Stimulated activated CD4-positive, alpha-beta T cell treated with anti-CD3 and anti-CD28 coated beads, Interleukin-15, amount 100 ng/mL, for 48 hours (primary cell): ENCODE data around the gene CCNY.

Experiments used
- DNase-seq, 2 donors: peaks; one replicate each; pipeline ENCODE4 v3.0.0-alpha.2; 2020; ENCODE audit warnings: low read depth in 2 of 2

Gene CCNY

GRCh38 chr10:35452171-35452570 is 115.9 kb downstream of the CCNY start:
- no peak for DNase-seq

DNA sequence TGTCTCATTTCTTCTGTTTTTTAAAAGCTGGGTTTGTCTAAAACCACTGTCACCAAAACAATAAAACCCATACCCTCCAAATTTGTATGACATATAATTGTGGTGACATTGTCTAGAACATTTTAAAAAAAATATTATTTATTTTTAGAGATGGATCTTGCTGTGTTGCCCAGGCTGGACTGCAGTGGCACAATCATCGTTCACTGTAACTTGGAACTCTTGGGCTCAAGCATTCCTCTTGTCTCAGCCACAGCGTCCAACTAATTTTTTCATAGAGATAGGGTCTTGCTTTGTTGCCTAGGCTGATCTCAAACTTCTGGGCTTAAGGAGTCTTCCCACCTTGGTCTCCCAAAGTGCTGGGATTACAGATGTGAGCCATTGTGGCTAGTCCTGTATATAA is 116.5 kb downstream of the CCNY start:
- DNase-seq = no peak

- no peak for DNase-seq
Observed at GRCh38 chr10:35453855-35454532, 117.7 kb downstream of the CCNY start.

DNA sequence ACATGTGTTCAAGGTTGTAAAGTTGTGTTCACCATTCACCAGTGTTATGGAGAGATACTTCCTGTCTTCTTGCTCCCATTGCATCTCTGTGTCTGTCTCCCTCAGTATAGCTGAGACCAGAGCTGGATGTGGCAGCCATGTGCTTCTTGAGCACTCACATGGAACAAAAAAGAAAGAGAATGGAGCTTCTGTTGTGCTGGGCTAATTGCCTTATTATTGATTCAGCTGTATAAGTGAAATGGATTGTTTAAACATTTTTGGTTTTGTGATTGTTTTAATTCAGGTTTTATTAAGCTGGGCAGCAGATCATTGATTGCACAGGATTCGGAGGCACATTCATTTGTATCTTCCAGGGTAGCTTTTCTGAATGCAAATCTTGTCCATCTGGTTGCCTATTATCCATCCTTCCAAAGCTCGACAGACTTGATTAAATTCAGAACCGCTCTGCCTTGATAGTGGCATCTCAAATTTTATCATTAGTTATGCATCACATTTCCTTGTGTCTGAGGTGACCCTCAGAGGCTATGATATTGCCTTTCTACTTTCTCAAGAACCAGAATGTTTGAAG is 119.9 kb downstream of the CCNY start:
- DNase-seq = no peak

DNA sequence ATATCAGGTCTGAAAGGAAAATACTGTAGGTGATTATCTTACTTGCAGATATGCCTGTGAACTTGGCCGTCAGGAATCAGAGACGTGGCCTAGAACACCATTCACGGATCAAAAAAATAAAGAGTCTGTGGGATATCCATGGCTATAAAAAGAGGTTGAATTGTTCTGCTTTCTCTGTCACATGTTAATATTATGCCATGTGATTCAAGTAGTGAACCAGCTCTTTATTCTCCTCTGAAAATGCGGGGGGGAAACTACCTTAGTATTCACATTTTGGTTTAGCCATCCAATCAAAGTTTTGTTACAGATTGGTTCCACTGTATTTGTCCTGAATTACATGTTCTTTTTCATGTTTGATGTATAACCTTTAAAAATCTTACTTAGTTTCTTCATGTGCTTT is 120.5 kb downstream of the CCNY start:
- DNase-seq = no peak

DNA sequence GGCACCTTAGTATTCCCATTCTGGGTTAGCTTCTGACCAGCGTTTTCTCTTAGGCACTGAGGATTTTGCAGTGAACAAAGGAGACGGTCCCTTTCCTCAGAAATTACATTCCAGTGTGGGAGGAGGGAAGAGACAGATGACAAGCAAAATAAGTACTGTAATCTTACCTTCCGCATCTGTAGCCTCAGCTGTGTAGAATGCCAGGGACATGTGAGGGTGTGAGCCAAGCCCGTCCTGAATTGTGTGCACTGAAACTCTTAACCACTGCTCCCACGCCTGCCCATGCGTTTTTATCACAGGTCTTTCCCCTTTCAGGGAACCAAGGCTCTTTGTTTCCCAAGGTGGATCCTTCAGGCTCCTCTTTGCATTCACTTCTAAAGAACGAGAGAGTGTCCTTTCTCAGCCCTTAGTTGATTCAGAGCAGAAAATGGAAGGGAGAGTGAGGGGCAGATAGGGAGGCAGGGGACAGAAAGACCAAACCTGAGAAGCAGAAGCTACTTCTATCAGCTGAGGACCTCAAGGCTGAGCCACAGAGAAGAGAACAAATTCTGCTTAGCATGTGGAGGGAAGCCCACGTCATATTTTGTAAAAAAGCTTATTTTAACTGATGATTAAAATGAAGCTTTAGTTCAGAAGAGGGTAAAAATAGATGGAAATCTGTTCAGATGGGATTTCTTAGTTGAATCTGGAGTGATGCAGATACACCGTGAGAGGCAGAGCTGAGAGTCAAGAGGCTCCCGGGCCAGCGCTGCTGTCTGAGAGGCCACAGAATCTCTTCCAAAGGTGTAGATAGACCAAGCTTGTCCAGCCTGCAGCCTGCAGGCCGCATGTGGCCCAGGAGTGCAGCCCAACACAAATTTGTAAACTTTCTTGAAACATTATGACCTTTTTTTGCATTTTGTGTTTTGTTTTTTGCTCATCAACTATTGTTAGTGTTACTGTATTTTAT is 122.5 kb downstream of the CCNY start:
- no peak for DNase-seq

DNA sequence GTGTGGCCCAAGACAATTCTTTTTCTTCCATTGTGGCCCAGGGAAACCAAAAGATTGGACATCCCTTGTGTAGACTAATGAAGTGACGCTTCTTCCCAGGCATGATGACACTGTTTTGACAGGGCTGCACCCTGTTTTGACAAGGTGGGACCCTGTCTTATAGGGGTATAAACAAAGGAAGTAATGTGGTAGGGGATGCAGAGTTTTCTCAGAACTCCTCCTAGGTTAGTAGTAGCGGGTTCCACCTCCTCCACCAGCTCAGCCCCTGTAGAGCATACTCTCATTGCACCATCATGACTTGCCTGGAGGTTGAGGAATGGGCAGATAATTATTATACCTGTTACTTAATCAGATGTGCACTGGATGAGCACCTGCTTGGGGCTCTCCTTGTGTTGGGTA is 123.1 kb downstream of the CCNY start:
- no peak for DNase-seq

DNA sequence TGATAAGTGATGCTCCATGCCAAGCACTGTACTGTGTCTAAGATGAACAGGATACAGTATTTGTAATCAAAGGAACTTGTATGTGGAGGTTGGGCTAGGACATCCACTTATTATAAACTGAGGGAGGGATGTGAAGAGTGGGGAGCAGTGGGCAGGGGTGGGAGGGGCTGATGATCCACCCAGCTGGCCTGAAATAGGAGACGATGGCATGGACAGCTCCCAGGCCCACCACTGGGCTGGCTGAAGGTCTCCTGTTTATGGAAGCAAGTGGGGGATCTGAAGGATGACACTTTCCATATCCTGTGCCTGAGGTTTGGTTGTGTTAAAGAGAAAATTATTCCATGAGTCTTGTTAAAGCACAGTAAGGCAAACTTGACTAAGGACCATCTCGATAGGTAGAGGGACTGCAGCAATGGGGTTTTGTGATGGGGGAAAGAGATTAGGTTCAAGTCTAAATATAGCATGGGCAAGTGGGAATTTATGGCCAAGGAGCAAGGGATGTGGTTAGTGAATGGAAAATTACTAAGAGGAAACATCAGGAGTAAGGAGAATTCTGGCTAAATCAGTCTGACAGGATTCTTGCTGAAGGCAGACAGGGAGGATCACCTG is 124.6 kb downstream of the CCNY start:
- no peak for DNase-seq

- no peak for DNase-seq
Observed at GRCh38 chr10:35462491-35462934, 126.2 kb downstream of the CCNY start.

DNA sequence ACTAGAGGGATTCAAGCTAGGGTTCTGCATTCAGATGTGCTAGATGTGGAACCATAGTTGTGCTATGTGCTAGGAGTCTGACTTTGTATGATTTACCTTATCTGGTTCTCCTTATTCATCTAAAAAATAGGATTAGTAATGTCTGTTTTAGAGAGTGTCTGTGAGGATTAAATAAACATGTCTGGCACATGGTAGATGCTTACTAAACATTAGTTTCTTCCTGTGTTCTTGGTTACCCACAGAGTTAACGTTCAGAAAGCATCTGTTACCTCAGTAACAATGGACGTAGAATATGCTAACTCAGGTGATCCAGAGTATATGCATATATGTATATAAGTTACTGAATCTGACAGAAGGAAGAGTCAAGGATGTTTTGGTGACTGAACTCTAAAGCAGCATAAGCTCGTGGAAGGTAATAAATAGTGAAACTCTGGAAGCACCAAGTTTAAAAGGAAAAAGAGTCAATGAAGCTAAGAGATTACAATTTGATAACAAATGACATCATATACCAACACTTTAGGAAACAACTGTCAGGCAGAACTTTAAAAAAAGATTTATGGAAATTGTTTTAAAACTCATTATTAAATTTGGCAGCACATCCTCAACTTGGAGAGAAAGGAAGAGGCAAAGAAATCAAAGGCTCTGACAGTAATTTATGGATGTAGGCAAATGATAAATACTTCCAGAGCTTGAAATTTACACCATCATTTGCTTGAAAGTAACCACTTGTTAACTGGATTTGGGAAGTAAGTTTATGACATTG is 127.0 kb downstream of the CCNY start:
- DNase-seq = no peak

DNA sequence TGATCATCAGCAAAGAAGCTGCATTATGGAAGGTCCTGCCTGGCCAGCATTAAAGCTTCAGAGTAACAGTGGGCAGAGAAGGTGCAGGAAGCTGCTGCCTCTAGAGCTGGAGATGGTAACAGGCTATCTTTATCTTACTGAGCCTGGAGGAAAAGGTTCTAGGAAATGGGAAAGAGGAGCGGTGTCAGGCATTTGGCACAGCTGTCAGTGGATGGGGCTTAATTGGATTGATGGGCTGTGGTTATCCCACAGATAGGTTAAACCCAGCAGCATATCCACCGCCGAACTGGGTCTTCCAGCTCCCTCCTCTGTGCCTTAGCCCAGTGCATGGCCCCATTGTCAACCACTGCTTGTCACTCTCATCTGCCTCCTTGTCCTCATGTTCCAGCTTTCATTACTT is 127.6 kb downstream of the CCNY start:
- DNase-seq = no peak

DNA sequence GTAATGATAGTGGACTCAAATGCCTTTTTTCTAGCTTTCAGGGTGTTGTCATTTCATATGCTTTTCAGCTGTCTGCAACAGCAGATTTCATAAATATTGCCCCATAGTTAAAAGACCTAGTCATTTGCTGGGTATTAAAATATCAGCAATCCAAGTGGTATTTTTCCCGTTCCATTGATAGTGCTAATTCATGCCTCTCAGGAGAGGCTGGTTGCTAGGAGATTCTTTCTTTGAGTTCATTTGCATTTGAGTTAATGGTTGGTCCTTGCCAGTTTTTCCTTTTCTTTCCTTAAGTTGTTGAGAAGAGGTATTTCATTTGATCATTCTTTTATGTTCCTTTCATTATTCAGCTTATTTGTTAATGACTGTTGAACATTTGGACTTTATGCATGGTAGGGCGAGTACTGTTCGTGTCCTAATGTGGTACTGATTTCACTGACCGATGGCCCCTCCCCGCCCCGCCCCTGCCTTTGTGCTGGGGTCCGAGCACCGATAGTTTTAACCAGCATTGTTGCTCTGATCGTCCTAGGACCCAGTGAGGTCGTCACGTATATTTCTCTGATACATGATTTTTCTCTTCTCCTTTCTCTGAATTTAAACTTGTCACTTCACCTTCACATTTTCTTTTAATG is 128.6 kb downstream of the CCNY start:
- DNase-seq = no peak

DNA sequence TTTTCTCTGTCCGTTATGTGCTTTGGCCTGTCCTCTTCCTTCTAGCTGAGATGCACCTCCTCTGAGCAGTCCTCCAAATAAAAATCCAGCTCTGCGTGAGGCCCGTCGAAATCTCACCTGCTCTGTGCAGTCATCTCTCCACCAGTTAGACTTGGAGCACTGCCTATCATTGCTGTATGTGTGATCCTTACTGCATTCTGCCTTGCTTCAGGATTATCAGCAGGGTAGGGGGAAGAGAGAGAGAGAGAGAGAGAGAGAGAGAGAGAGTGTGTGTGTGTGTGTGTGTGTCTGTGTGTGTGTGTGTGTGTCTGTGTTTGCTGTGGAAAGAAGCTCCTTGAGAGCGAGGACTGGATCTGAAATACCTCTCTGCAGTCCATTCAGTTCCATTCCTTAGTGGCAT is 129.4 kb downstream of the CCNY start:
- DNase-seq = no peak

GRCh38 chr10:35466170-35466569 is 129.9 kb downstream of the CCNY start:
- DNase-seq = no peak

DNA sequence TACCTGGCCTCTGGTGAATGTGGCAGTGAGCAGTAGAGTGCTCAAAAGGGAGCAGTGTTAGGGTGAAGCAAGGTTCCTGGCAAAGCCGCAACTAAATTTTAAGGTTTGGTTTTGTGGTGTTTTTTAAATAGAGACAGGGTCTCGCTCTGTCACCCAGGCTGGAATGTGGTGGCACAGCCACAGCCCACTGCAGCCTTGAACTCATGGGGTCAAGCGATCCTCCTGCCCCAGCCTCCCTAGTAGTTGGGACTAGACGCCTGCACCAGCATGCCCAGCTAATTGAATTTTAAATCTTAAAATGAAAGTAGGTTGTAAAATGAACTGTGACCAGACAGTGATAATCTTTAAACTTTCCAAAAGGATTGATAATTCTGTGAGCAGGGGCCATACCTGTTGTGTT is 130.4 kb downstream of the CCNY start:
- DNase-seq = no peak

- no peak for DNase-seq
Observed at GRCh38 chr10:35467186-35467585, 130.9 kb downstream of the CCNY start.

GRCh38 chr10:35470248-35470924 is 134.1 kb downstream of the CCNY start:
- DNase-seq = no peak

DNA sequence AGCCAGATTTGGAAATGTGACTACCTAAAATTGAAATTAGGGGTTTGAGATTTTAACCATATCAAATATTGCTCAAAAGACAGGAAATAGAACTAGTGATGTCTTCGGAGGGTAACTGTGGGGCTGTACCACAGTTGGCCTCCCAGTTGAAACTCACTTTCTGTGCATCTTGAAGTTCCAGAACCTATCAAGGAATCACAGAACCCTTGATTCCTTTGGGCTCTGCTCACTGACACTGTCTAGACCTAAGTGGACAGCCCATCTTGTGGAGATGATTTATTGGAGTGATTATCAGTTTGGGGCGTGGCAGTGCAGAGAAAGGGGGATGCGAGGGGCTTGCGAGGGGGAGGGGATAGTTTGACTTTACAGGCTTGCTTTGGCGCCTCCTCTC is 134.6 kb downstream of the CCNY start:
- DNase-seq = no peak

GRCh38 chr10:35471435-35471834 is 135.1 kb downstream of the CCNY start:
- no peak for DNase-seq

DNA sequence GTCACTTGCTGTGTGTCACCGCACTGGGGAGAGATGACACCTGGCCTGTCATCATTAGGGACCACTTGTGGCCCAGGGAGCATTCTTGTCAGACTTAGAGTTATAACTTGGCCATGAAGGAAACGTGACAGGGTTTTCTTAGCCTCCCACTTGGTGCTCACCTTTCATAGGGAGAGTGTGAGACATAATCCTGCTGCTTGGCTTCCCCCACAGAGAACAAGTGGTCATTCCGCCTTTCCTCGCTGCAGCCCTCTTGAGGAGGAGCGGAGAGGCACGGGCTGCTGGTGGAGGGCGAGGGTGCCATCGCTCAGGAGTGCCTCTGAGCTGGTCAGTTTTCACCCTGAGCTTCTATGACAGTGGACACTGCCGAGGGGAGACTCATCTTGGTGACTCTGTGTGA is 143.8 kb downstream of the CCNY start:
- no peak for DNase-seq

DNA sequence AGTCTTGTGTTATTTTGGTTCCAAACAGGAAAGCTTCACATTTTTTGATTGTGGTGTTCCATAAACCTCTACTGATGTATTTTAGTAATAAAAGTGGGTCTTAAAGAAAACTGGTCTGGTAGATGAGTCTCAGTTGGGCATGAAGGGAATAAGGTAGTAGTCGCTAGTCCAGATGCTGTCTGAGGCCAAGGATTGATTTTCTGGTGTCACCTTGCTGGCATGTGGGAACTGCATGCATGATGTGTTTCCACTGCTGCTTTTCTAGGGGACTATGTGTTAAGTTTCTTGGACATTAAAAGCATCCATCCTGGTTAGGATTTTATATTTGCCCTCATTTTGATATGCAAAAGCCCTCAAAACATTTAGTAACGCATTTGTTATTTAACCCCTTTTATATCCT is 145.1 kb downstream of the CCNY start:
- no peak for DNase-seq
